Gastrocnemius medialis (tissue), 4 donors: ENCODE results near the gene GCN1.

Experiments used
- CTCF ChIP-seq, 5 experiments: fragments of 450-650 bp in 3 of 5; fragments of 200-600 bp in 2 of 5; sonication (generic) in 2 of 5; IDR thresholded peaks in 4 of 5; conservative IDR thresholded peaks in 1 of 5; 1 replicate in 4 of 5; 2 replicates in 1 of 5; pipeline ENCODE4 v1.5.1; 2016 to 2019; ENCODE audit warnings: antibody characterized with exemption in 5 of 5, mild to moderate bottlenecking in 3 of 5, moderate library complexity in 3 of 5
- POLR2A ChIP-seq, 2 donors: fragments of 450-650 bp; IDR thresholded peaks; one replicate each; pipeline ENCODE4 v1.6.1; 2017; ENCODE audit warnings: antibody characterized with exemption in 2 of 2, mild to moderate bottlenecking in 2 of 2, moderate library complexity in 2 of 2

DNA sequence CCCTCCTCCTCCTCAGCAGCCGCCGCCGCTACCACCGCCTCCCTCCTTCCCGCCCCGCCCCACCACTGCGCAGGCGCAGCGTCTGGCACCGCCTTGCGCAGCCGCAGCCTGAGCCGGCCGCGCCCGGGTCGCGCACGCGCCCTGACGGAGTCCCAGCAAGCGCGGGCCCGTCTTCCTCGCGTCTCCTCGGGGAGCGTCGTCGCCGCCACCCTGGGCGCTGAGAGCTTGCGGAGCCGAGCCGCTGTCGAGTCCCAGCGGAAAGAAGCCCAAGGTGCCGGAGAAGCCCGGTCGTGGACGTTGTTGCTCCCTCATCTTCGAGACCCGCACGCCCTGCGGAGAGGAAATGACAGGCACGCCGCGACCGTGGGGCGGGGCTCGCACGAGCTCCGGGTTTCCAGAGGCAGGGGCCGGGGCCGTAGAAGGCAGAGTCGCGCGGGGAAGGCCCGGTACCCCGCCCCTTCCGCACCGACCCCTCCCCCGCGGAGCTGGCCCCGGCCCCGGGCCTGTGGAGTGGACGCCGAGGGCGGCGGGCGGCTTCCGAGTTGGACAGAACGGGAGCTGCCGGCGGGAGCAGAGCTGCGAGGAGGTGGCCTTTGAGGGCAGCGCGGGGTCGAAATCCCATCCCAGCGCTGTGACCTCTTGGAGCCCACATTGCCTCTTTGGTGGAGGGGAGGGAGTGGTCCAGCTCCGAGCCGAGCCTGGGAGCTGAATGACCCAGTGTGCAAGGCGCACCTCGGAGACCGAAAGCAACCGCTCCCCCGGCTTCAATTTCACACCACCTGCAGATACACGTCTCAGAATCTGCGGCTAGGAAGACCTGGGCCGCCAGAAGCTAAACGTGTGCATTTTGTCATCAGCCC, 77.5 kb downstream of the GCN1 start:
- TF ChIP-seq CTCF (IDR thresholded peaks at IDR 0.05 in 4 of 5, conservative IDR thresholded peaks at IDR 0.05 in 1 of 5) = no peak
- TF ChIP-seq POLR2A (IDR thresholded peaks at IDR 0.05) = peak; percentile 90 to 93
